ENCODE data around the gene GRID1.

The GRID1 gene

GRCh38 chr10:85618841-85619240, 747.8 kb downstream of the GRID1 start:
- DNase-seq: peak; percentile 4

GRCh38 chr10:85617751-85618546, 748.6 kb downstream of the GRID1 start:
- no peak for DNase-seq

GRCh38 chr10:85615556-85615955, 751.0 kb downstream of the GRID1 start:
- DNase-seq: no peak

GRCh38 chr10:85614981-85615380, 751.6 kb downstream of the GRID1 start:
- DNase-seq: no peak

GRCh38 chr10:85614566-85614965, 752.0 kb downstream of the GRID1 start:
- DNase-seq: no peak

GRCh38 chr10:85613391-85613790, 753.2 kb downstream of the GRID1 start:
- no peak for DNase-seq

- no peak for DNase-seq
Observed at GRCh38 chr10:85612833-85613232, 753.8 kb downstream of the GRID1 start.

GRCh38 chr10:85612378-85612775, 754.2 kb downstream of the GRID1 start:
- peak; percentile 12 for DNase-seq

GRCh38 chr10:85611746-85612377, 754.7 kb downstream of the GRID1 start:
- DNase-seq: no peak

- DNase-seq: no peak
Observed at GRCh38 chr10:85611093-85611740, 755.4 kb downstream of the GRID1 start.

GRCh38 chr10:85610381-85611092, 756.1 kb downstream of the GRID1 start:
- DNase-seq: no peak

GRCh38 chr10:85609509-85609908, 757.1 kb downstream of the GRID1 start:
- no peak for DNase-seq

- DNase-seq: no peak
Observed at GRCh38 chr10:85608706-85609105, 757.9 kb downstream of the GRID1 start.

GRCh38 chr10:85607043-85607695, 759.4 kb downstream of the GRID1 start:
- DNase-seq: no peak

GRCh38 chr10:85606401-85606800, 760.2 kb downstream of the GRID1 start:
- no peak for DNase-seq

- DNase-seq: no peak
Observed at GRCh38 chr10:85604884-85605283, 761.7 kb downstream of the GRID1 start.

- DNase-seq: no peak
Observed at GRCh38 chr10:85604136-85604725, 762.4 kb downstream of the GRID1 start.

GRCh38 chr10:85603151-85603940, 763.2 kb downstream of the GRID1 start:
- no peak for DNase-seq

GRCh38 chr10:85602713-85603112, 763.9 kb downstream of the GRID1 start:
- no peak for DNase-seq

GRCh38 chr10:85602306-85602705, 764.3 kb downstream of the GRID1 start:
- no peak for DNase-seq

GRCh38 chr10:85601526-85601925, 765.1 kb downstream of the GRID1 start:
- no peak for DNase-seq

GRCh38 chr10:85600744-85601081, 765.9 kb downstream of the GRID1 start:
- DNase-seq: no peak
